Smooth muscle cell (in vitro differentiated cells): ENCODE data around the gene CAMK2D. TPM values are rescaled to one million over a fixed set of nuclear protein-coding genes. Genes with fewer than 3 reads are reported as not detected.
A peak's percentile ranks its signal among the peaks of the same experiment; 100 is the strongest.

Experiments used
- DNase-seq: peaks from one replicate; lab custom pipeline; 2025; ENCODE audit not compliant: unreplicated experiment; lab: John Stamatoyannopoulos, UW
- H2AFZ ChIP-seq: fragments of 200-600 bp; sonication (generic); 2 replicates; pipeline ENCODE4 v1.6.0; 2016; ENCODE audit warnings: antibody characterized with exemption, low read depth, mild to moderate bottlenecking
- H3F3A ChIP-seq: fragments of 200-600 bp; sonication (generic); 2 replicates; pipeline ENCODE4 v1.6.0; 2017; ENCODE audit warnings: antibody characterized with exemption, low read depth
- H3K27ac ChIP-seq: fragments of 200-600 bp; sonication (generic); 2 replicates; pipeline ENCODE4 v1.5.1; 2016; ENCODE audit warnings: low read depth, mild to moderate bottlenecking
- H3K27me3 ChIP-seq: fragments of 200-600 bp; sonication (generic); 2 replicates; pipeline ENCODE4 v1.6.1; 2016; ENCODE audit warnings: low read depth, mild to moderate bottlenecking
- H3K36me3 ChIP-seq: fragments of 200-600 bp; sonication (generic); 2 replicates; pipeline ENCODE4 v1.5.1; 2016; ENCODE audit warnings: low read depth
- H3K4me1 ChIP-seq: fragments of 200-600 bp; sonication (generic); 2 replicates; pipeline ENCODE4 v1.5.1; 2016; ENCODE audit warnings: low read depth
- H3K4me2 ChIP-seq: fragments of 200-600 bp; sonication (generic); 2 replicates; pipeline ENCODE4 v1.6.0; 2016; ENCODE audit warnings: mild to moderate bottlenecking
- H3K4me3 ChIP-seq: fragments of 200-600 bp; sonication (generic); 2 replicates; pipeline ENCODE4 v1.5.1; 2016; ENCODE audit warnings: mild to moderate bottlenecking
- H3K79me2 ChIP-seq: fragments of 200-600 bp; sonication (generic); 2 replicates; pipeline ENCODE4 v1.6.0; 2016; ENCODE audit warnings: low read depth, mild to moderate bottlenecking
- H3K9ac ChIP-seq: fragments of 200-600 bp; sonication (generic); 2 replicates; pipeline ENCODE4 v1.6.0; 2016; ENCODE audit warnings: low read depth
- H3K9me3 ChIP-seq: fragments of 200-600 bp; sonication (generic); replicated peaks from 2 replicates; pipeline ENCODE4 v1.5.1; 2016; ENCODE audit warnings: low read depth
- H4K20me1 ChIP-seq: fragments of 200-600 bp; sonication (generic); 2 replicates; pipeline ENCODE4 v1.6.0; 2016; ENCODE audit warnings: low read depth
- WGBS: methylation state at CpG from one replicate; pipeline ENCODE4 v1.1.7; 2016; ENCODE audit warnings: low lambda C conversion rate; 5-methylcytosine and 5-hydroxymethylcytosine counted together
- polyA plus RNA-seq: library from polyadenylated mRNA; unstranded; fragments of >200 nt; fragmentation: Nextera tagmentation; extraction: Ambion mirVana; gene quantifications from 2 replicates; pipeline ENCODE4 v1.2.1, GENCODE V29; 2016
- total RNA-seq: library from RNA; depleted of rRNA; stranded (reverse); fragments of >200 nt; gene quantifications from 2 replicates; pipeline ENCODE4 v1.2.3, GENCODE V29; 2014
- TF ChIP-seq, protein P1 (sequence below): fragments of 200-600 bp; sonication (generic); IDR thresholded peaks from 2 replicates; pipeline ENCODE4 v1.5.1; 2017; ENCODE audit warnings: borderline replicate concordance, mild to moderate bottlenecking, antibody characterized with exemption; ENCODE audit not compliant: insufficient read depth, poor library complexity, severe bottlenecking

Gene CAMK2D
- total and polyA plus RNA-seq, 2 experiments from 2014 or later = 17.2 to 36.0 TPM

DNA sequence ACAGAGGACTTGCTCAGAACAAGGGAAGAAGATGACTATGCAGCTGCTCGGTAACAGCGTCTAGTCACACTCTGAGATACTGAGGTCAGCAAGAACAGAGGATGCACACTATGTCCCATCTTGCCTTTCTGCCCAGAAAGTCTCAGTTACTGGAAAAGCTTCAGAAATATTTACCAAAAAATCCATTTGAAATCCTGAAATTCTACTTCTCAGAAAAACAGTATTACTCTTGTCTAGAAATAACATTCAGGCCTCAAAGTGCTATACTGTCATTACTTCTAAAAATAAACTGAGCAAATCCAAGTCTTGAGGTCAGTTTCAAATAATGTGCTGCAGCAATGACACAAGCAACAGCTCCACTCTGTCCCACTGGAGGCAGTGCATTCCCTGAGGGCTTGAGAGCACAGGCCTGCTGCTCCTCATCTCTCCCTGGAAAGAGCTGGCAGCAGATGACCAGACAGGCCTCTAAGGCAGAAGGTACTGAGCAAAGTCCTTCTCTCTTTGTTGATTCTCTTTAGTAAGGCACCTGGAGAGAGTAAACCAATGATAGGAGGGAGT, 76.9 kb downstream of the CAMK2D start:
- H3K4me1 ChIP-seq = no peaks in the 10 kb centered on the region
- no peak overlapping the region for H2AFZ ChIP-seq
- H3K9me3 ChIP-seq = no peaks in the 10 kb centered on the region
- TF ChIP-seq, protein P1, sequence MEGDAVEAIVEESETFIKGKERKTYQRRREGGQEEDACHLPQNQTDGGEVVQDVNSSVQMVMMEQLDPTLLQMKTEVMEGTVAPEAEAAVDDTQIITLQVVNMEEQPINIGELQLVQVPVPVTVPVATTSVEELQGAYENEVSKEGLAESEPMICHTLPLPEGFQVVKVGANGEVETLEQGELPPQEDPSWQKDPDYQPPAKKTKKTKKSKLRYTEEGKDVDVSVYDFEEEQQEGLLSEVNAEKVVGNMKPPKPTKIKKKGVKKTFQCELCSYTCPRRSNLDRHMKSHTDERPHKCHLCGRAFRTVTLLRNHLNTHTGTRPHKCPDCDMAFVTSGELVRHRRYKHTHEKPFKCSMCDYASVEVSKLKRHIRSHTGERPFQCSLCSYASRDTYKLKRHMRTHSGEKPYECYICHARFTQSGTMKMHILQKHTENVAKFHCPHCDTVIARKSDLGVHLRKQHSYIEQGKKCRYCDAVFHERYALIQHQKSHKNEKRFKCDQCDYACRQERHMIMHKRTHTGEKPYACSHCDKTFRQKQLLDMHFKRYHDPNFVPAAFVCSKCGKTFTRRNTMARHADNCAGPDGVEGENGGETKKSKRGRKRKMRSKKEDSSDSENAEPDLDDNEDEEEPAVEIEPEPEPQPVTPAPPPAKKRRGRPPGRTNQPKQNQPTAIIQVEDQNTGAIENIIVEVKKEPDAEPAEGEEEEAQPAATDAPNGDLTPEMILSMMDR = peak; percentile 15
- peak overlapping the region; percentile 64 for H3K27ac ChIP-seq
- H3K9ac ChIP-seq = peak overlapping the region; percentile 29
- 21% methylated on average over 2 of the region's 2 CpGs for WGBS
- no peaks in the 10 kb centered on the region for H4K20me1 ChIP-seq
- no peaks in the 10 kb centered on the region for H3K36me3 ChIP-seq
- H3F3A ChIP-seq = peaks cover 5% of the 10 kb centered on the region
- no peak overlapping the region for H3K4me3 ChIP-seq
- peaks cover 7% of the 10 kb centered on the region for H3K79me2 ChIP-seq
- no peak for DNase-seq
- no peaks in the 10 kb centered on the region for H3K27me3 ChIP-seq
- H3K4me2 ChIP-seq = peak overlapping the region; percentile 12

DNA sequence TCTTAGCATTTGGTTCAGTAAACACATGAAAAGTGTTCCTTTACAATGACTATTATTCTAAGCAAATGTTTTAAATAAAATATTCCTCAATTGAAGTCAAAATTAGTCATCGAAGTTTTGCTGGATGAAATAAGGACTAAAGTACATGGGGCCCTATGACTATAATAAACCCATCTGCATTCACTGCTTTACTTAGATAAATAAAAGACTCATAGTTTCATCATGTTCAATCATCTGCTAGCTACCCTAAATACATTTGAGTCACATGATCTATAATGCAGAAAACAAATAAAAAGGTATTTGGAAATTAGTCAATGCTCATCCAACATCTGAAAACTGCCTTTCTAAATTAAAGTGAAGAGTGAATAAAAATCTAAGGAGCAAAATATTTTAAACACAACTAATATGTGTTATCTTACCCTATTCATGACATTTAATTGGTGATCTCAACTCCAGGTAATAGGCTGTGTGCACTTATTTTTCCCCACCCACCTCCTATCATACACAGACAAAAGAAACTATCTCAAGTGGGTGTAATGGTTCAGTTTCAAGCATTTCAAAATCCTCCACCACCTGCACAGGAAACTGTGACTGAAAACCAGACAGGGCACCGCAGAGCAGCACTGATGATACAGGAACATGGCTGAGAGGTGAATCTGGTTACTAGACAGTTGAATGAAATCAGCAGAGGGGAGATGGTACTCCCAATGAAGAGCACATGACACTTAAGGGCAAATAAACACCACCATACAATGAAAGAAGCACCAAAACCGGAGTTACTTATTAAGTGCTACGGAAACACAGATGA, 78.6 kb downstream of the CAMK2D start:
- no peak overlapping the region for H3K4me3 ChIP-seq
- H3K4me1 ChIP-seq = no peaks in the 10 kb centered on the region
- DNase-seq = no peak
- H3K9ac ChIP-seq = no peak overlapping the region
- peaks cover 5% of the 10 kb centered on the region for H3F3A ChIP-seq
- H3K79me2 ChIP-seq = peaks cover 7% of the 10 kb centered on the region
- no peaks in the 10 kb centered on the region for H4K20me1 ChIP-seq
- no peak overlapping the region for H3K27ac ChIP-seq
- no peaks in the 10 kb centered on the region for H3K9me3 ChIP-seq
- H3K4me2 ChIP-seq = no peak overlapping the region
- H3K36me3 ChIP-seq = no peaks in the 10 kb centered on the region
- WGBS = 95% methylated on average over 4 of the region's 4 CpGs
- TF ChIP-seq, protein P1 = no peak
- no peak overlapping the region for H2AFZ ChIP-seq
- no peaks in the 10 kb centered on the region for H3K27me3 ChIP-seq

DNA sequence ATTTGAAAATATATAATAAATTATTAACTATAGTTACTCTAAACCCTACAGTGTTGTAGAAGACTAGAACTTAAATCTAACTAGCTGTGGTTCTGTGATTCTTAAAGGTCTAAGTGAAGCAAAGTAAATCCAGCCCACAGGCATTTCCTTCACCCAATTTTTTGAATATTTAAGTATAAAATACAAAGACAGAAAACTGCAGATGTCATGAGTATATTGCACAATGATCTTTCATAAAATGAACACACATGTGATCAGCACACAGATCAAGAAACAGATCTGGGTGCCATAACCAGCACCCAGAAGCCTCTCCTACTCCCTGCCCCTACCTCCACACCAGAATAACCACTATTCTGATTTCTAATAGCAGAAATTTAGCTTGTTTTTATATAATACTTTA, 82.9 kb downstream of the CAMK2D start:
- Histone ChIP-seq H3K79me2 (peaks cover 7% of the 10 kb centered on the region), H3K9ac (no peak overlapping the region), H3K4me2 (no peak overlapping the region), H4K20me1 (peaks cover 16% of the 10 kb centered on the region), H3K9me3 (no peaks in the 10 kb centered on the region), H3F3A (peaks cover 2% of the 10 kb centered on the region), H3K36me3 (no peaks in the 10 kb centered on the region), H3K4me3 (no peak overlapping the region), H2AFZ (no peak overlapping the region), H3K27ac (no peak overlapping the region), H3K27me3 (no peaks in the 10 kb centered on the region), H3K4me1 (no peaks in the 10 kb centered on the region)
- DNase-seq = no peak
- TF ChIP-seq, protein P1 = no peak
